Islet of Langerhans (tissue), 1 donor: Measurements from ENCODE around the gene FOXM1.
"Not testable (repeated sequence)": the region's sequence is repeated elsewhere in the genome, so short reads cannot be mapped to it uniquely, and the experiment has no call there.

Experiments
- FAIRE-seq: peaks from one replicate; lab custom pipeline; 2011; peaks lifted over from hg19 to GRCh38; lab: Jason Lieb, UNC

The FOXM1 gene

DNA sequence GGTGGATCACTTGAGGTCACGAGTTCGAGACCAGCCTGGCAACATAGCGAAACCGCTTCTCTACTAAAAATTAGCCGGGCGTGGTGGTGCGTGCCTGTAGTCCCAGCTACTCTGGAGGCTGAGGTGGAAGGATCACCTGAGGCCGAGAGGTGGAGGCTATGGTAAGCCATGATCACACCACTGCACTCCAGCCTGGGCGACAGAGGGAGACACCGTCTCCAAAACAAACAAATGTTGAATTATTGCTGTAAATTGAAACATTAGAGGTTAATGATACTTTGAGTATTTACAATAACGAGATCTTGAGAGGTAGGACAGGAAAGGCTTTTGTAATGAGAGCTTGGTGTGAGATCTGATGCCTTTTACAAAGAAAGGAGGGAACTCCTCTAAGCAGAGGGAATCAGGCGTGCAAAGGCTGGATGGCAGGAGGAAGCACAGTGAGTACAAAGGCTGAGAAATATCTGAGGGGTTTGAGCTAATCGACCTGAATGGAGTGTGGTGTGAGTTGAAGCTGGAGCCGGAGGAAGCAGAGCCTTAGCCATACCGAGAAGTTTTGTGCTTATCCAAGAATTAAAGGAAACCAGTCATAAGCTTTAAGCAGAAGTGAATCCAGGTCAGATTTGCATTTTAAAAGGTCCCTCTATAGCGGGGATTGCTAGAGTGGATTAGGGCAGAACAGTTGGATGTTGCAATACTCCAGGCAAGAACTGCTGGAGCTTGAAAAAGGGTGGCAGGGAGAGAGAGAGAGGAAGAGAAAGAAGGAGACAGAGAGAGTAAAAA, 1.2 kb upstream of the FOXM1 start:
- no peak for FAIRE-seq

DNA sequence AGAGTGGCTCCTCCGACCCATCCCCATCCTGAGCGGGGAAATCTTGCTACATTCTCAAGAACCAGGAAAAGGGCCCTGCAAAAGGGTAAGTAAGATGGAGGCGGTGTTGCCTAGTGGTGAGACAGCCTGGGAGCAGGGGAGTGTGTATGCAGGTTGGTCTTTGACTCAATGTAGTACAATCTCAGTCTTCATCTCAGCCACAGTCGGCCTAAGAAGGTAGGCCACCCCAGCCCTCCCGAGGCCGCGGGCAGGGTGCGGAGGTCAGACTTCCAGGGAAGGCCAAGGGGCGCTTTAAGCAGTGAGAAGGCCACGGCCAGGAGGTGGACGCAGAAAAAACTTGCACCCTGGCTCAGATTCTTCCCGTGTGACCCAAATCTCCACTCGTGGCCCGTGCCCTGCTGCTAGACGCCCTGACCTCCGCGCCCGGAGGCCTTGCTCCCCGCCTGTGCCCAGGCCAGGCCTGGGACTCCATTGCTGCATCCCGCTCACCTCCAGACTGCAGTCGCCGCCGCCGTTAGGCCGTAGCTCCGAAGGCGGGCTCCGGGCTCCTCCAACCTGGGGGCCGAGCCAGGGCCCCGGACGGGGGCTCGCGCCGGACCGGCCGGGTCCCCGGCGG, 435 bp downstream of the FOXM1 start:
- FAIRE-seq = no peak

DNA sequence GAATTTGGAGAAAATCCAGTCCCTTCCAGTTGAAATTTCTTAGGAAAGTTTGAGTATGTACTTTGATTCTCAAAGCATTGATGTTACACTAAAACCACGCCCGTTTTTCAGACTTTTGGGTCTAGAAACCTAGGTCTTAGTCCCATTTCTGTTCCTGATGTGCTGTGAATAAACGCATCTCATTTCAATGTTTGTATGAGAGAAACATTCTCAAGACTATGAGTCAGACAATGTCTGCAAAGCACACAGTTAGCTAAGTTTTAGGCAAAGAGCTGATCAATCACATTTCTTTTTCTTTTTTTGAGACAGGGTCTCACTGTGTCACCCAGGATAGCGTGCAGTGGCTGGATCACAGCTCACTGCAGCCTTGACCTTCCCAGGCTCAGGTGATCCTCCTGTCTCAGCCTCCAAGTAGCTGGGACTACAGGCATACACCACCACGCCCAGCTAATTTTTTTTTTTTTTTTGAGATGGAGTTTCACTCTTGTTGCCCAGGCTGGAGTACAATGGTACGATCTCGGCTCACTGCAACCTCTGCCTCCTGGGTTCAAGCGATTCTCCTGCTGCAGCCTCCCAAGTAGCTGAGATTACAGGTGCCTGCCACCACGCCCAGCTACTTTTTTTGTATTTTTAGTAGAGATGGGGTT, 7.9 kb downstream of the FOXM1 start:
- FAIRE-seq = not testable (repeated sequence)

DNA sequence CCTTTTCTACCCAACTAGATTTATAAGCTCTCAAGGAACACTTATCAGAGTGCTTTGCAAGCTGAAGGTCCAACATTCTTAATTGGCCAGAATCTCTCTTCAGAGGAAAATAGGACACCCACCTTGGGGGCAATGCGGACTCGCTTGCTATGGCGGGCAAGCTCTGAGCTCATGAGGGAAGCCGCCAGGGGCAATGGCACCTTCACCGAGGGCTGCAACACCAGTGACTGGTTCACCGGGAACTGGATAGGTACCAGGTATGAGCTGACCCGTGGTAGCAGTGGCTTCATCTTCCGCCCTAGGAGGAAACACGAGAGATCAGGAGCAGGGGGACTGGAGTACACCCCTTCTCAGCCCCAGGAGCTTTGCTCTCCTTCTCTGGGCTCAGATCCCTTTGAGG, 12.8 kb downstream of the FOXM1 start:
- FAIRE-seq = no peak

DNA sequence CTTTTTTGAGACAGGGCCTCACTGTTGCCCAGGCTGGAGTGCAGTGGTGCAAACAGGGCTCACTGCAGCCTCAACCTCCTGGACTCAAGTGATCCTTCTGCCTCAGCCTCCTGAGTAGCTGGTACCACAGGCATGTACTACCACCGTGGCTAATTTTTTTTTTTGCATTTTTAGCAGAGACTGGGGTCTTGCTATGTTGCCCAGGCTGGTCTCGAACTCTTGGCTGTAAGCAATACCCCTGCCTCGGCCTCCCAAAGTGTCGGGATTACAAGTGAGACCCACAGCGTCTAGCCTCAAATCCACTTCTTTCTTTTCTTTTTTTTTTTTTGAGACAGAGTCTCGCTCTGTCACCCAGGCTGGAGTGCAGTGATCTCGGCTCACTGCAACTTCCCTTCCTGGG, 13.6 kb downstream of the FOXM1 start:
- not testable (repeated sequence) for FAIRE-seq

DNA sequence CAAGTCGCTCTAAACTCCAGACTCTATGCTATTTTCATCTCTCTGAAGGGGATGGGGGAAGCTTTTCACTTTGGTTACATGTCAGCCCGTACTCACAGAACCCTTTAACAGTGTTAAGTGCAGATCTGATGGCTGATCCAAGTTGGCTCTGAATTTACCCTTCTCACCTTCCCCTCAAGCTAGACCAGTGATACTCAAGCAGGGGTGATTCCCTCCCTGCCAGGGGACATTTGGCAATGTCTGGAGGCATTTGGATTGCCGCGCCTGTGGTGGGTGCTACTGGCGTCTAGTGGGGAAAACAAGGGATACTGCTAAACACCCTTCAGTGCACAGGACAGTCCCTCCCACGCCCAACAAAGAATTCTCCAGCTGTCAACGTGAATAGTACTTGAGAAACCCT, 14.1 kb downstream of the FOXM1 start:
- FAIRE-seq = no peak

DNA sequence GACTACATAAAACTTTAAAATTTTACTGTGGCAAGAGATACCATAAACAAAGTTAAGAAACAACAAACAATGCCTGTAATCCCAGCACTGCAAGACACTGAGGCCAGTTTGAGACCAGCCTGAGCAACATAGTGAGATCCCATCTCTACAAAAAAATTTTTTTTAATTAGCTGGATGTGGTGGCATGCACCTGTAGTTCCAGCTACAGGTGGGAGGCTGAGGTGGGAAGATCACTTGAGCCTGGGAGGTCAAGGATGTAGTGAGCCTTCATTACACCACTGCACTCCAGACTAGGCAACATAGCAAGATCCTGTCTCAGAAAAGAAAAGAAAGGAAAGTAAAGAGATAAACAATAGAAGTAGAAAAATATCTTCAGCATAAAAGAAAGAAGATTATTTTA, 16.8 kb downstream of the FOXM1 start:
- FAIRE-seq = no peak

DNA sequence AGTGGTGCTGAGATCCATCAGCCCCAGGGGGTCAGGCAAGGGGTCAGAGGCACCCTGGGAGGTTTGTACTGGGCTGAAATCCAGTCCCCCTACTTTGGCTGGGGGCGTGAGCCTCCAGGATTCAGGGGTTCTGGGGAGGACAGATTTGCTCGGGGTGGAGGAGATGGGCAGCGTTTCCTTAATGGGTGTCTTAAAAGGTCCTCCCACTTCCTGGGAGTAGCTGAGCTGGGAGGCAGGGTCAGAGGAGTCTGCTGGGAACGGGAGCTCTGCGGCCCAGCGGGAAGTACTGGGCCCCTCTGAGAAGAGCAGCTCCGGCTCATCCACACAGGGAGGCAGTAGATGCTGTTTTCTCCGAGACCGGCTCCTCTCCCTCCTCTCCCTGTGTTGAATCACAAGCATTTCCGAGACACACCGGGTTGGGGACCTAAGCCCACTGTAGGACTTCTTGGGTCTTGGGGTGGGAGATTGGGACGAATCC, 18.0 kb downstream of the FOXM1 start:
- FAIRE-seq = no peak

DNA sequence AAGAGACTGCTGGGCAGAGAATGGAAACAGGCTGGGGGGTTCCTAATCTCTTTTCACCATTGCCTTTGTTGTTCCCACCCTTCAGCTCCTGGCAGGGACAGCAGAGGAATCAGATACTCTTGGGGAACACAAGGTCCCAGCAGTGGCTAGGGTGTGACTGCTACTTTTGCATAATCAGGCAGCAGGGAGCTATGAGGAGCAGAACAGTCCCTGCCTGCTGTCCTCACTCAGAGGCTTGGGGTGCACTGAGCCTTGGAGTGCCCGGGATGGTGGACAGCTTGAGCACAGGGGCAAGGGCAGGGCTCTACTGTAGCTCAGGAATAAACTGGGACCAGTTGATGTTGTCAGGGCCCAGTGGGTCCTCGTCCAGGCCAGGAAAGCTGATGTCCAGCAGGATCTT, 18.6 kb downstream of the FOXM1 start:
- no peak for FAIRE-seq

DNA sequence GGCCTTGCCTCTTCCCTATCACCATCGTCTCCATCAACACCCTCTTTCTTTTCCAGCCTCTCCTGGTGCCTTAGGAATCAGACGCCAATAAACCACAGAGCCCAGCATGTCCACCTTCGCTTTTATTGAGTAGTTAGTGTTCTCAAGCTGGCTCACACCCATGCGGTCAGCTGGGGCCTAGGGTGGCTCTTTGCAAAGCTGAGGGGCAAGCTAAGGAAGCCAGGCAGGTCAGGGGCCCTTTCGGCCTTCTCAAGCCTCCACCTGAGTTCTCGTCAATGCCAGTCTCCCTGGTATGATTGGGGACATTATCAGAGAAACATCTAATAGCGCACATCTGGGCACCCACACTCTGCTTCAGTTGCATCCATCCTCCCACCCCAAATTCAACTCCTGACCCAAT, 19.4 kb downstream of the FOXM1 start:
- no peak for FAIRE-seq

DNA sequence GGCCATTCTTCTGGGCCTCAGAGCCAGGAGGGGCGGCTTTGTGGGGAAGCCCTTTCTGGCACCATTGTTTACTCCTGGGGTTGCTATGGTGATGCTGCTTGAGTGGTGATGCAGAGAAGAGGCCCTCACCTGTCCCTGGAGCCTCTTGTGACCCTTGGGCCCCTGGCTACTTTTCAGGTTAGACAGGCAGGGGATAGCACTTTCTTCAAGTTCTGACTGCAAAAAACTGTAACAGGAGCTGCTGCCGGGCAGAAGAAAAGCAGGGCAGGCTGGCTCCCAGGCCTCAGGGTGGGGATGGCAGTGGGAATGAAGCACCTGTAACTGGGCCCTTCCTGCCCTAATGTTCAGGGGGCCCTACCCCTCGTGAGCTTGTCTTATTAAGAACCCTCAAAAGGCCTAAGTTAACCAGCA, 19.9 kb downstream of the FOXM1 start, which contains the start of gene TEX52:
Gene TEX52, minus strand, starts transcription at position 19 of the 411 bp plus-strand sequence. Its CDS starts 13 bp downstream, at position 6.
- no peak for FAIRE-seq

DNA sequence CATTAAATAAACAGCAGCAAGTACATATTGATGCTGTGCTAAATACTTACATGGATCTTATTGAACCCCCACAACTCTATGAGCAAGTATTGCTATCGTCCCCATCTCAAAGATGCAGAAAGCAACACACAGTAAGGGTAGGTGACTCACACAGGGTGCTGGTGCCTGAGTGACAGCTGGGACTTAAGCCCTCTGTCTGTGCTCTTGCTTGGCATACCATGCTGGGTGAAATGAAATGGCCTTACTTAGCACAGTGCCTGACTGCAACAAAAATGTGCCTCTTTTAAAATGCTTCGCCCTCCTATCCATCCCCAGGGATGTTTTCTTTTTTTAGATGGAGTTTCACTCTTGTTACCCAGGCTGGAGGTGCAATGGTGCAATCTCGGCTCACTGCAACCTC, 20.9 kb downstream of the FOXM1 start:
- no peak for FAIRE-seq

DNA sequence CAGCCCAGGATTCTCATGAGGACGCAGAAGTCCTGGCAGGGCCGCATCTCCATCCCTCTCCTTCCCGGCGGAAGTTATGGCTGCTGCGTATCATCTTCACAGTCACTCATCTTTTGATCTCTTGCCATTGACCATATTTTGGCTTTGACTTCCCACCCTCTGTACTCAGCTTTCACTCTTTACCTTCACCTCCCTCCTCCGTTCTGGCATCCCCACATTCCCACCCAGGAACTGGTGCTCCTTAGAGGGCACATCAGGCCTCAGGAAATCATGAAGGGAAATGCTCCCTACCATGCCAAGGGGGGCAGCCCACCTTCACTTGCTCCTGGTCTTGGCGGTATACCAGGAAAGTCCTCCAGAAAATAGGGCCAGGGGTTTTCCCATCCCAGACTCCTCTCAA, 21.4 kb downstream of the FOXM1 start:
- FAIRE-seq = no peak

DNA sequence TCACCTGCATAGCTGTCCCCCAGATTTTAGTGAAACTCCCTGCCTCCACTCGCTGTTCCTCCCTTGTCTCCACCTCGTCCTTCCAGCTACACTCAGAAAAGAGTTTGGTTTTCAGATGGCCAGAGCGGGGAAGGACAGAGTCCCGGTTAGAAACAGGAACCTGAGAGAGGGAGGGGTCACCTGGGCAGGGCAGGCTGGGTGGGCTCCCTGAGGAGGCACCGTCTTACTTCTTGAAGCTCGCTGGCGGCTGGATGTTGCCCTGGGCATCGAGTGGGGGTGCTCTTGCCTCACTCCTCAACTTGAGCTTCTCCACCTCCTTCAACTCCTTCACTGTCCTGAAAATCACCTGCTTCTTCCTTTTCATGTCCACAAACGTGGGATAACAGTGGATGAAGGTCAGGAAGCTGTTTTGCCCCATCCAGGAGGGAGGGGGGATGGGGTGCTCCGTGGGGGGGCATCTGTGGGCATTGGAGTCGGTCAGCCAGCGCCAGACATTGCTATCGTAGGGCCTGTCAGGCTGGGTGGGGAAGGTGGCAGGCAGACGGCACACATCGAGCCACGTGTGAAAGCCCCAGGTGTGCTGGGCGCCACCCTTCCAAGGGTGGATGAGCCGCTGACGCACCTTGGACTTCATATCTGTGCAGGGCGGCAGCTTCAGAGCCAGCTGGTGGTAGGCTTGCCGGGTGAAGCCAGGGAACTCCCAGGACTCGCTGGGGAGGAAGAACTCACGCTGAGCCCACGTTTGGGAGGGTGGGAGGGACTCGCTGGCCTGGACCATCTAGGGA, 22.1 kb downstream of the FOXM1 start:
- FAIRE-seq = no peak

DNA sequence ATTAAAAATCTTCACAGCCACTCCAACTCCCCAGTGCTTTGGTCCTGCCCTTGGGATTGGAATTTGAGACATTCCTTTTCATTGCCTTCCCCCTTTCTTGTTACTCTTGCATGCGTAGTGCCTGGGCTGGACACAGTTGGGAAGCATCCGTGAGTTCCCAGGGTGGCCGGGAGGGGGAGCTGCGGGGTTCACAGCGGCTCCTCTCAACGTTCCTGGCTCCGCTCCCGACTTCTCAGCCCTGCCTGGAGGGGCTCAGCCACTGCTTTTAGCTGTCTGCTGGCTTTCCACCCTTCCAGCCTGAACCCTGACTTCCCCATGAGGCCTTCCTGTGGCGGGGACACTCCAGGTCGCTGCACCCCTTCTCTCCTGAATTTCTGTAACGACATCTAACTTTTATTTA, 23.3 kb downstream of the FOXM1 start:
- no peak for FAIRE-seq

DNA sequence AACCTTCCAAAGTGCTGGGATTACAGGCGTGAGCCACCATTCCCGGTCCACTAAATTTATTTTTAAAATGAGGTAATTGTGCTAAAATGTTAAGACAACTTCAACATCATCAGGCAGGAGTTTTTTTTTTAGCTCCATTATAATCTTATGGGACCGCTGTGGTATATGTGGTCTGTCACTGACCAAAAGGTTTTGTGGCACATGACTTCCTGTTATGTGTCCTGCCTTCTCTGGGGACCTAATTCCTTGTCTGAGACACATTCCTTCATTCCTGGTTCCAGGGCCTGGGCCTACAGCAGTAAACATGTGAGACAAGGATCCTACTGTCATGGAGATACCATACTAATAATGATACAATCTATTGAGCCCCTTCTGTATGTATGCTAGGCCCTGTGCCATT, 25.0 kb downstream of the FOXM1 start:
- no peak for FAIRE-seq

DNA sequence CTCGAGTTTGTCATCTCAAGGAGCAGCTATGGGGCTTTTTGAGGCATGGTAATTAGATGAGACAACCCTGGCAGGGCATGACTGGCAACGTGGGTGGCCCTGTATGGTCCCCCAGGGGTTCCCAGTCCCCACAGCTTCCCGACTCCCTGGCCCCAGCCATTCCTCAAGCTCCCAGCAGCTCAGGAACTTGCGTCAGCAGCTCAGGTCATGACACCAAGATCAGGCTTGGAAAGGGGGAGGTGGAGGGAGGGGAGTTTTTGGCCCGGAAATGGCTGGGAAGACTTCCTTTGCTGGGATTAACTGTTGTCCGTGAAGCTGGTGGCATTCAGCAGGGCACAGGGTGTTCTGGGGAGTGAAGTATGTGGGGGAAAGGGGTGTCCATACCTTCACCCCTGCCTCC, 31.7 kb downstream of the FOXM1 start:
- no peak for FAIRE-seq

DNA sequence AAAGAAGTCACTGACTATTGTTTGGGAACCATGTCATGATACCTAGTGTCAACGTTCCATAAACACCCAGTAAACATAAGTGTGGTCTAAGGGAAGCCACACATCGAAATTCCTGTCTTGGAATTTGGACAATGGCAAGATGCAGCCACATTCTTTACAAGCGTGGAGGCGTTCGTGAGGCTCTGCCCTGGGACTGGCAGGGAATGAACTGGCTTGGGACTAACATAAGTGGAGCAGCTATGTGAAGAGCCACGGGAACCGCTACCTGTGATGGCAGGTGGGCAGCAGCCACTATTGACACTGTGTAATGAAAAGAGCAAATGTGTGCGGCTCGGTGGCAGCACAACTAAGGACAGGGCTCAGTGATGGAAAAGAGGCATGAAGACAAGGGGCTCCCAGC, 32.2 kb downstream of the FOXM1 start:
- no peak for FAIRE-seq

DNA sequence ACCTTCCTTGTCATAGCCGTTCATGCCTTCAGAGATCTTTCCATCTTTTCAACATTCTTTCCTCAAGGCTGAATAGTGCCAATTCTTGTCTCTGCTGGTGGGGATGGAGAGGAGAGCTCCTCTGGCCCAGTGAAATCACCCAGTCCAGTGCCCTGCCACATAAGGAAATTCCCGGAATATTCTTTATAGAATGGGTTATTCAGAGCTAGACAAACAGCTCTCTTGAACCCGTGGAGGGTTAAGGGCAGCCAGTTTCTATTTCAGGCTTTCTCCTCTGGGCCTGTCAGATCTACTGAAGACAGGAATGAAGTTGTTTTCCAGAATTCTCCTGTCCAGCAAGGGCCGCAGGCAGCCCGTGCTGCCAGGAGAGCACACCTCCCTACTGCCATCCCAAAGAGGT, 34.0 kb downstream of the FOXM1 start:
- no peak for FAIRE-seq

DNA sequence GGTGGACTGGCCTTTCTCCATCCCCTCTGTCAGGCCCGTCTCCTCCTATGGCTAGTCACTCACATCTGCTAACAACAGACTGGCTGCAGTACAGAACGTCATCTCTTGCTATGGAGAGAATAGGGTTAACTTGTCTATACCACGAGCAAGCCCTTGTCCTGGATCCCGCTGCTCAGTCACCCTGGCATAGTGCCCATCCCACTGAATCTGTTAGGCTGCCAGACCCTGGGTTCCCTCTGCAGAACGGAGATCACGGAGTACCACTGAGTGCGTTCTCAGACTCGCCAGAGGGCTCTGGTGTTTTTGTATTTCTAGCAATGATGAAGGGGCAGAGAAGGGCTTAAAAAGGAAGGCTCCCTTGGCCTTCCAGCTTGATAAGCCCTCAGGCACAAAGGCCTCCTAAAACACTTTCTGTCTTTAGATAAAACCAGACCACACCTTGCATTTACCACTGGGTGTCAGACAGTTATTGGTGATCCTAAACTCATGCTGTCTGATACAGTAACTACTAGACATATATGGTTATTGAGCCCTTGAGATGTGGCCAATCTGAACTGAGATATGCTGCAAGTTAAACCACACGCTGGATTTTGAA, 35.8 kb downstream of the FOXM1 start:
- FAIRE-seq = no peak

DNA sequence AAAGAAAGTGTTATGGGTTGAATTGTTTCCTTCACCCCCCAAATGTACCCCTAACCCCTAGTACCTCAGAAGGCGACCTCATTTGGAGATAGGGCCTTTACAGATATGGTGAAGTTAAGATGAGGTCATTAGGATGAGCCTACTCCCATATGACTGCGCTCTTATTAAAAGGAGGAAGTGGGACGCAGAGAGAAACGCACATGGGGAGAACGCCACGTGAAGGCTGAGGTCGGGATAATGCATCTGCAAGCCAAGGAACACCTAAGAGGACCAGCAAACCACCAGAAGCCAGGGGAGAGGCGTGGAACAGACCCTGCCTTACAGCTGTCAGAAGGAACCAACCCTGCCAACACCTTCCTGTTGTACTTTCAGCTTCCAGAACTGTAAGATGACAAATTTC, 40.4 kb downstream of the FOXM1 start:
- FAIRE-seq = no peak

DNA sequence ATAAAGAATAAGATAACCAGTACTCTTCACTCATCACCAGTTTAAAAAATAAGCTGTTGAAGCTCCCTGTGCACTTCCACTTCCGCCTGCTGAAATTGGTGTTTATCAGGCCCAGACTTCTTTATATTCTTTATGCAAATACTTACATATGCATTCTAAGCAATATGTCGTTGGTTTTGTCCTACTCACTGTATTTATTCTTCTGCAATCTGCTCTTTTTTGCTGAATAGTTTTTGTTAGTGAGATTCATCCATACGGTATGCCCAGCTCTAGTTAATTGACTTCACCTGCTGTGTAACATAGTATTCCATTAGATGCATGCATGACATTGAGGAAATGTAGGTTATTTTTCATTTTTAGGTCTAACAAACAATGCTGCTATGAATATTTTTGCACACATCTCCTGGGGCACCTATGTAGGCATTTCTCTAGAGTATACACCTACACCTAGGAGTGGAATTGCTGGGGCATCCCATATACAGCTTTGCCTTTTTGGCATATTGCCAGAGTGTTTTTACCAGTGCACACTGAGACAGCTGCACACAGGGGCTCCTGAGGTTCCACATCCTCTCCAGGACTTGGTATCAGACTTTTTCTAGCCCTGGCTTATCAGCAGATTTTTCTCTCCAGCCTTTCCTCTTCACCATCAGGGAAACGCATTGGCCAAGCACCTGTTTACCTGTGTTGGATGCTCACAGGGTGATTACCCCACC, 41.1 kb downstream of the FOXM1 start:
- no peak for FAIRE-seq
